HG03159 (cell line): ENCODE data around the gene PCDHGB7.
A peak's percentile ranks its signal among the peaks of the same experiment; 100 is the strongest.
"Not testable (repeated sequence)": the region's sequence is repeated elsewhere in the genome, so short reads cannot be mapped to it uniquely, and the experiment has no call there.

Experiments used
- ATAC-seq: cut with Tn5 transposase; IDR thresholded peaks from one replicate; pipeline ENCODE4 v1.9.1; 2021; ENCODE audit warnings: mild to moderate bottlenecking, moderate library complexity; ENCODE audit not compliant: unreplicated experiment

PCDHGB7 gene

GRCh38 chr5:141417494-141418172, at the start of gene PCDHGB7:
Gene PCDHGB7, plus strand, starts transcription at chr5:141417677. Its CDS starts 183 bp downstream, at chr5:141417860.
- peak; percentile 79 for ATAC-seq

GRCh38 chr5:141369994-141370848, 47.3 kb upstream of the PCDHGB7 start, which contains the start of gene PCDHGB3:
Gene PCDHGB3, plus strand, starts transcription at chr5:141370242. Its CDS starts 153 bp downstream, at chr5:141370395.
- ATAC-seq: no peak

GRCh38 chr5:141371572-141372475, 45.7 kb upstream of the PCDHGB7 start:
- no peak for ATAC-seq

- no peak for ATAC-seq
Observed at GRCh38 chr5:141373673-141374317, 43.7 kb upstream of the PCDHGB7 start, which contains the start of gene PCDHGA6. Gene PCDHGA6, plus strand, starts transcription at chr5:141373891. Its CDS starts 193 bp downstream, at chr5:141374084.

GRCh38 chr5:141374627-141375026, 42.9 kb upstream of the PCDHGB7 start:
- no peak for ATAC-seq

GRCh38 chr5:141375444-141376155, 41.9 kb upstream of the PCDHGB7 start:
- ATAC-seq: not testable (repeated sequence)

- ATAC-seq: no peak
Observed at GRCh38 chr5:141382469-141383294, 34.8 kb upstream of the PCDHGB7 start, which contains the start of gene PCDHGA7. Gene PCDHGA7, plus strand, starts transcription at chr5:141382742. Its CDS starts 158 bp downstream, at chr5:141382900.

- ATAC-seq: no peak
Observed at GRCh38 chr5:141383345-141383744, 34.1 kb upstream of the PCDHGB7 start.

GRCh38 chr5:141384471-141385267, 32.8 kb upstream of the PCDHGB7 start:
- no peak for ATAC-seq

GRCh38 chr5:141387557-141388311, 29.7 kb upstream of the PCDHGB7 start, which contains the start of gene PCDHGB4:
Gene PCDHGB4, plus strand, starts transcription at chr5:141387698. Its CDS starts 187 bp downstream, at chr5:141387885.
- ATAC-seq: not testable (repeated sequence)

GRCh38 chr5:141388661-141389060, 28.8 kb upstream of the PCDHGB7 start:
- no peak for ATAC-seq

- ATAC-seq: no peak
Observed at GRCh38 chr5:141389153-141390042, 28.1 kb upstream of the PCDHGB7 start.

- ATAC-seq: no peak
Observed at GRCh38 chr5:141392429-141393198, 24.9 kb upstream of the PCDHGB7 start, which contains the start of gene PCDHGA8. Gene PCDHGA8, plus strand, starts transcription at chr5:141392633. Its CDS starts 181 bp downstream, at chr5:141392814.

GRCh38 chr5:141393267-141393666, 24.2 kb upstream of the PCDHGB7 start:
- ATAC-seq: no peak
